DOHH2 (cell line): Measurements from ENCODE around the gene PRPF18.

ENCODE experiments used
- H3F3A ChIP-seq: fragments of 200-600 bp; sonication (generic), shearing (Covaris generic); 2 replicates; pipeline ENCODE4 v1.6.0; 2016; ENCODE audit warnings: antibody characterized with exemption, mild to moderate bottlenecking; ENCODE audit not compliant: control insufficient read depth, insufficient read depth
- H3K27ac ChIP-seq: fragments of 200-600 bp; sonication (generic); 2 replicates; pipeline ENCODE4 v1.5.1; 2014; ENCODE audit warnings: low read depth, mild to moderate bottlenecking, low read length, moderate library complexity
- H3K27me3 ChIP-seq: fragments of 200-600 bp; sonication (generic); 2 replicates; pipeline ENCODE4 v1.6.1; 2014; ENCODE audit warnings: mild to moderate bottlenecking, low read length, mixed read lengths; ENCODE audit not compliant: control insufficient read depth
- H3K36me3 ChIP-seq: fragments of 200-600 bp; sonication (generic); 2 replicates; pipeline ENCODE4 v1.6.1; 2014; ENCODE audit warnings: mild to moderate bottlenecking, low read length, moderate library complexity, mixed read lengths; ENCODE audit not compliant: control insufficient read depth
- H3K4me1 ChIP-seq: fragments of 200-600 bp; sonication (generic); 2 replicates; pipeline ENCODE4 v1.6.1; 2014; ENCODE audit warnings: mild to moderate bottlenecking, low read length, mixed read lengths; ENCODE audit not compliant: control insufficient read depth
- H3K4me2 ChIP-seq: fragments of 200-600 bp; sonication (generic); 2 replicates; pipeline ENCODE4 v1.6.0; 2014; ENCODE audit warnings: mild to moderate bottlenecking, low read length, moderate library complexity
- H3K4me3 ChIP-seq: fragments of 200-600 bp; sonication (generic); 2 replicates; pipeline ENCODE4 v1.5.1; 2014; ENCODE audit warnings: mild to moderate bottlenecking, low read length, mixed read lengths
- H3K79me2 ChIP-seq: fragments of 200-600 bp; sonication (generic); 2 replicates; pipeline ENCODE4 v1.6.1; 2014; ENCODE audit warnings: mild to moderate bottlenecking, low read length, mixed read lengths; ENCODE audit not compliant: control insufficient read depth
- H3K9me2 ChIP-seq: fragments of 200-600 bp; sonication (generic); replicated peaks from 2 replicates; pipeline ENCODE4 v1.6.1; 2014; ENCODE audit warnings: mild to moderate bottlenecking, low read length, mixed read lengths; ENCODE audit not compliant: control insufficient read depth
- H3K9me3 ChIP-seq: fragments of 200-600 bp; sonication (generic); 2 replicates; pipeline ENCODE4 v1.6.1; 2014; ENCODE audit warnings: antibody characterized with exemption, low read length, mixed read lengths; ENCODE audit not compliant: control insufficient read depth, insufficient read depth
- H4K20me1 ChIP-seq: fragments of 200-600 bp; sonication (generic); 2 replicates; pipeline ENCODE4 v1.6.0; 2014; ENCODE audit warnings: low read depth, mild to moderate bottlenecking, antibody characterized with exemption, low read length, moderate library complexity; ENCODE audit not compliant: control insufficient read depth, insufficient read depth
- EZH2phosphoT487 ChIP-seq: fragments of 200-600 bp; sonication (generic); IDR thresholded peaks from 2 replicates; pipeline ENCODE4 v1.6.1; 2017; ENCODE audit warnings: borderline replicate concordance, mild to moderate bottlenecking, antibody characterized with exemption, low read length, moderate library complexity, mixed read lengths
- TF ChIP-seq, protein P1 (sequence below): fragments of 200-600 bp; sonication (generic); IDR thresholded peaks from one replicate; pipeline ENCODE4 v1.5.1; 2014; ENCODE audit warnings: antibody characterized with exemption, mild to moderate bottlenecking, low read depth, low read length; ENCODE audit not compliant: poor library complexity, severe bottlenecking

The PRPF18 gene

DNA sequence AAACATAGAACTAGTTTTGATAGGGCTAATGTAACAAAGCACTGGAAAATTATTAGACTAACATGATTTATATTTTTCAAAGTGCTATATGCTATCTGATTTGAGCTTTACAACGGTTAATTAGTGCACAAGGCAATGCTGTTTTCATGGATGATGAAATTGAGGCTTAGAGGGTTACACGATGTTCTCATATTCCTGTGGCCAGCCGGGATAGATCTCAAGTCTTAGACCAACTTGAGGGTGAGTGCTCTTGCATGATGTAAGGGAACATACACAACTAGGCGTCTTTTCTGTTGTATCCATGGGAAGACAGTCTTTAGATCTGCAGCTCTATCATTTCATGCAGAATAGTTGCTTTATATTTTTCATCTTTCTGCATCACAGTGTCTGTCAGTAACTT is 4.1 kb downstream of the PRPF18 start:
- Histone ChIP-seq H4K20me1 (no peaks in the 10 kb centered on the region), H3K27me3 (no peaks in the 10 kb centered on the region), H3K9me2 (no peaks in the 10 kb centered on the region), H3K27ac (no peak overlapping the region), H3K36me3 (no peaks in the 10 kb centered on the region; the same call in 1 of the 2 replicates), H3K9me3 (no peaks in the 10 kb centered on the region), H3K4me1 (peaks cover 14% of the 10 kb centered on the region), H3K4me3 (no peak overlapping the region), H3K79me2 (peaks cover 41% of the 10 kb centered on the region), H3K4me2 (no peak overlapping the region), H3F3A (0 out of 2 replicates have a peak, but pooled peaks cover 3% of the 10 kb centered on the region)
- TF ChIP-seq, protein P1, sequence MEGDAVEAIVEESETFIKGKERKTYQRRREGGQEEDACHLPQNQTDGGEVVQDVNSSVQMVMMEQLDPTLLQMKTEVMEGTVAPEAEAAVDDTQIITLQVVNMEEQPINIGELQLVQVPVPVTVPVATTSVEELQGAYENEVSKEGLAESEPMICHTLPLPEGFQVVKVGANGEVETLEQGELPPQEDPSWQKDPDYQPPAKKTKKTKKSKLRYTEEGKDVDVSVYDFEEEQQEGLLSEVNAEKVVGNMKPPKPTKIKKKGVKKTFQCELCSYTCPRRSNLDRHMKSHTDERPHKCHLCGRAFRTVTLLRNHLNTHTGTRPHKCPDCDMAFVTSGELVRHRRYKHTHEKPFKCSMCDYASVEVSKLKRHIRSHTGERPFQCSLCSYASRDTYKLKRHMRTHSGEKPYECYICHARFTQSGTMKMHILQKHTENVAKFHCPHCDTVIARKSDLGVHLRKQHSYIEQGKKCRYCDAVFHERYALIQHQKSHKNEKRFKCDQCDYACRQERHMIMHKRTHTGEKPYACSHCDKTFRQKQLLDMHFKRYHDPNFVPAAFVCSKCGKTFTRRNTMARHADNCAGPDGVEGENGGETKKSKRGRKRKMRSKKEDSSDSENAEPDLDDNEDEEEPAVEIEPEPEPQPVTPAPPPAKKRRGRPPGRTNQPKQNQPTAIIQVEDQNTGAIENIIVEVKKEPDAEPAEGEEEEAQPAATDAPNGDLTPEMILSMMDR, result no peak
- TF ChIP-seq EZH2phosphoT487, result no peak

GRCh38 chr10:13592306-13592705 is 5.5 kb downstream of the PRPF18 start:
- TF ChIP-seq EZH2phosphoT487, result no peak
- TF ChIP-seq, protein P1, result no peak
- Histone ChIP-seq H3K36me3 (no peaks in the 10 kb centered on the region; the same call in 1 of the 2 replicates), H4K20me1 (no peaks in the 10 kb centered on the region), H3K9me3 (no peaks in the 10 kb centered on the region), H3K4me1 (peaks cover 7% of the 10 kb centered on the region), H3K27me3 (no peaks in the 10 kb centered on the region), H3K9me2 (no peaks in the 10 kb centered on the region), H3K4me2 (no peak overlapping the region), H3K4me3 (no peak overlapping the region), H3F3A (0 out of 2 replicates have a peak, but pooled peaks cover 3% of the 10 kb centered on the region), H3K79me2 (peaks cover 35% of the 10 kb centered on the region), H3K27ac (no peak overlapping the region)

- no peaks in the 10 kb centered on the region for H3K9me2 ChIP-seq
- no peaks in the 10 kb centered on the region; the same call in 1 of the 2 replicates for H3K36me3 ChIP-seq
- no peaks in the 10 kb centered on the region for H3K4me1 ChIP-seq
- H3K9me3 ChIP-seq, result no peaks in the 10 kb centered on the region
- peaks cover 26% of the 10 kb centered on the region for H3K79me2 ChIP-seq
- H3K4me2 ChIP-seq, result no peak overlapping the region
- H3F3A ChIP-seq, result 0 out of 2 replicates have a peak, but pooled peaks cover 6% of the 10 kb centered on the region
- no peak overlapping the region for H3K27ac ChIP-seq
- TF ChIP-seq, protein P1, result no peak
- H3K4me3 ChIP-seq, result no peak overlapping the region
- H4K20me1 ChIP-seq, result no peaks in the 10 kb centered on the region
- no peaks in the 10 kb centered on the region for H3K27me3 ChIP-seq
Observed at GRCh38 chr10:13593535-13593934, 6.8 kb downstream of the PRPF18 start.
